ENCODE results near the gene S100Z.

The S100Z gene

GRCh38 chr5:76954383-76954763, 104.6 kb downstream of the S100Z start:
- no peak for DNase-seq

GRCh38 chr5:76956033-76956432, 106.2 kb downstream of the S100Z start:
- DNase-seq: no peak

GRCh38 chr5:76958991-76959767, 109.4 kb downstream of the S100Z start:
- DNase-seq: no peak

GRCh38 chr5:76960004-76960625, 110.3 kb downstream of the S100Z start:
- DNase-seq: no peak

GRCh38 chr5:76964060-76964459, 114.2 kb downstream of the S100Z start:
- no peak for DNase-seq
